ENCODE data around the gene HUS1. TPM values are rescaled to one million over a fixed set of nuclear protein-coding genes. Genes with fewer than 3 reads are reported as not detected.

HUS1 gene
- total RNA-seq, 4 donors from 2014 or later, result 26.2 to 29.4 (median 27.8) TPM

- Histone ChIP-seq H3K4me3 (no peak overlapping the region), H3K27me3 (no peaks in the 10 kb centered on the region), H3K27ac (no peak overlapping the region), H3K9me3 (no peaks in the 10 kb centered on the region), H3K36me3 (peaks cover 0 to 42% (median 6%) of the 10 kb centered on the region in 3 donors), H3K4me1 (peaks cover 0 to 5% (median 0%) of the 10 kb centered on the region in 4 donors)
- WGBS, 2 donors, result 78 to 91% methylated on average over 4 of the region's 4 CpGs
- TF ChIP-seq CTCF (IDR thresholded peaks at IDR 0.05), result no peak
- no peak for TF ChIP-seq EP300 (IDR thresholded peaks at IDR 0.05)
- TF ChIP-seq POLR2A (IDR thresholded peaks at IDR 0.05), result no peak
- DNase-seq (ENCODE audit: low spot score in 2 of 2), result no peak
Observed at GRCh38 chr7:47954231-47954911, 25.0 kb downstream of the HUS1 start.

GRCh38 chr7:47953822-47954221 is 25.6 kb downstream of the HUS1 start:
- no peaks in the 10 kb centered on the region for H3K27me3 ChIP-seq
- H3K9me3 ChIP-seq, result no peaks in the 10 kb centered on the region
- H3K27ac ChIP-seq, result no peak overlapping the region
- 55 to 63% methylated on average over 4 of the region's 4 CpGs for whole genome bisulfite sequencing, 2 donors
- no peak for TF ChIP-seq POLR2A (IDR thresholded peaks at IDR 0.05)
- no peak for TF ChIP-seq CTCF (IDR thresholded peaks at IDR 0.05)
- TF ChIP-seq EP300 (IDR thresholded peaks at IDR 0.05), result no peak
- DNase-seq (ENCODE audit: low spot score in 2 of 2), result no peak
- H3K4me1 ChIP-seq, result peaks cover 0 to 5% (median 0%) of the 10 kb centered on the region in 4 donors
- H3K36me3 ChIP-seq, result peaks cover 0 to 42% (median 6%) of the 10 kb centered on the region in 3 donors
- H3K4me3 ChIP-seq, result no peak overlapping the region

GRCh38 chr7:47952224-47952623 is 27.2 kb downstream of the HUS1 start:
- no peak for DNase-seq (ENCODE audit: low spot score in 2 of 2)
- Histone ChIP-seq H3K27ac (no peak overlapping the region), H3K27me3 (no peaks in the 10 kb centered on the region), H3K4me3 (no peak overlapping the region), H3K36me3 (peaks cover 0 to 38% (median 6%) of the 10 kb centered on the region in 3 donors), H3K4me1 (peaks cover 0 to 5% (median 0%) of the 10 kb centered on the region in 4 donors), H3K9me3 (no peaks in the 10 kb centered on the region)
- 81 to 84% methylated on average over 4 of the region's 4 CpGs for WGBS, 2 donors
- no peak for TF ChIP-seq EP300 (IDR thresholded peaks at IDR 0.05)
- no peak for TF ChIP-seq POLR2A (IDR thresholded peaks at IDR 0.05)
- TF ChIP-seq CTCF (IDR thresholded peaks at IDR 0.05), result no peak

GRCh38 chr7:47951374-47951773 is 28.0 kb downstream of the HUS1 start:
- Histone ChIP-seq H3K36me3 (peaks cover 0 to 29% (median 6%) of the 10 kb centered on the region in 3 donors), H3K4me3 (no peak overlapping the region), H3K9me3 (no peaks in the 10 kb centered on the region), H3K27me3 (no peaks in the 10 kb centered on the region), H3K27ac (peak overlapping the region in 1 of 4 donors; percentile 26), H3K4me1 (peaks cover 0 to 5% (median 0%) of the 10 kb centered on the region in 4 donors)
- DNase-seq (ENCODE audit: low spot score in 2 of 2), result no peak
- TF ChIP-seq CTCF (IDR thresholded peaks at IDR 0.05) (no peak), EP300 (IDR thresholded peaks at IDR 0.05) (no peak), POLR2A (IDR thresholded peaks at IDR 0.05) (no peak)

GRCh38 chr7:47950714-47951113 is 28.7 kb downstream of the HUS1 start:
- no peak for DNase-seq (ENCODE audit: low spot score in 2 of 2)
- H3K27ac ChIP-seq, result no peak overlapping the region
- WGBS, 2 donors, result 44 to 57% methylated on average over 11 of the region's 11 CpGs
- H3K36me3 ChIP-seq, result peaks cover 0 to 22% (median 6%) of the 10 kb centered on the region in 3 donors
- peaks cover 0 to 5% (median 0%) of the 10 kb centered on the region in 4 donors for H3K4me1 ChIP-seq
- no peaks in the 10 kb centered on the region for H3K27me3 ChIP-seq
- no peaks in the 10 kb centered on the region for H3K9me3 ChIP-seq
- TF ChIP-seq CTCF (IDR thresholded peaks at IDR 0.05) (no peak), EP300 (IDR thresholded peaks at IDR 0.05) (peak in 1 of 2 donors; percentile 61), POLR2A (IDR thresholded peaks at IDR 0.05) (no peak)
- H3K4me3 ChIP-seq, result no peak overlapping the region

Data from tibial nerve (tissue), 4 donors.